Measurements from ENCODE around the gene IL17RC. TPM values are rescaled to one million over a fixed set of nuclear protein-coding genes. Genes with fewer than 3 reads are reported as not detected.
"Not testable (repeated sequence)": the region's sequence is repeated elsewhere in the genome, so short reads cannot be mapped to it uniquely, and the experiment has no call there.

IL17RC gene
- total and polyA plus RNA-seq, 2 donors from 2014 or later, result 27.5 to 31.5 TPM

DNA sequence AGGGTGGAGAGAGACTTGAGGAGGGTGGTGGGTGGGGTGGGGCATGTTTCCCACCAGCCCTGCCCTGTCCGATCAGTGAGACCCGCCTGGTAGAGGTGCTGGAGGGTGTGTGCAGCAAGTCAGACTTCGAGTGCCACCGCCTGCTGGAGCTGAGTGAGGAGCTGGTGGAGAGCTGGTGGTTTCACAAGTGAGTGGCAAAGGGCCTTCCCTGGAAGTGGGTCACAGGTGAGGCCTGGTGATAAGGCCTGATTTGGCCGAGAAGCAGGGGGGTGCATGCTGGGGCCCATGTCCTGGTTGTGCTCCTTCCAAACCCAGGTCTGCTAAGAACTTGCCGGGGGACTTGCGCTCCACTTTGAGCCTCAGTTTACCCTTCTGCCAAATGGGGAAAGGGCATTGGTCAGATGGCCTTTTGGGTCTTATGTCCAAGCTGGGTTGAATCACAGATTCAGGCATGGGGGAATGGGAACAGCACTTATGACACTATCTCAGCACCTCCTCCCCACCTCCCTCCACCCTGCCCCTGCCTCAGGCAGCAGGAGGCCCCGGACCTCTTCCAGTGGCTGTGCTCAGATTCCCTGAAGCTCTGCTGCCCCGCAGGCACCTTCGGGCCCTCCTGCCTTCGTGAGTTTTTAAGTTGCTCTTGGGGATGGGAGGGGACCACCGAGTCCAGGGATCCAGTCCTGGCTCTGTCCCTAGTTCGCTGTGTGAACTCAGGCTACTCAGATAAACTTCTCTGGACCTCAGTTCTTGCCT is 20.8 kb downstream of the IL17RC start:
- peaks cover 0 to 16% (median 5%) of the 10 kb centered on the region in 3 donors for H3K36me3 ChIP-seq (ENCODE audit: control insufficient read depth in 2 of 3, insufficient read depth in 3 of 3, low read length in 3 of 3)
- DNase-seq, result no peak
- no peak for TF ChIP-seq CTCF (IDR thresholded peaks at IDR 0.05; ENCODE audit: borderline replicate concordance, extremely low read depth, insufficient read depth)
- intact Hi-C loops (cut with DNase I), result no loop called here
- peaks cover 0 to 12% (median 0%) of the 10 kb centered on the region in 3 donors for H3K4me1 ChIP-seq (ENCODE audit: control insufficient read depth in 2 of 3, insufficient read depth in 2 of 3, low read depth in 1 of 3, low read length in 3 of 3)
- H3K27ac ChIP-seq (ENCODE audit: low read depth in 2 of 2, low read length in 2 of 2), result no peak overlapping the region
- H3K9me3 ChIP-seq (ENCODE audit: control insufficient read depth in 2 of 3, insufficient read depth in 1 of 3, low read length in 3 of 3), result no peaks in the 10 kb centered on the region
- H3K27me3 ChIP-seq (ENCODE audit: control insufficient read depth, insufficient read depth, low read length), result no peaks in the 10 kb centered on the region
- no peak overlapping the region for H3K9ac ChIP-seq (ENCODE audit: low read length in 3 of 3)
- FAIRE-seq, result no peak
- no peak overlapping the region for H3K4me3 ChIP-seq (ENCODE audit: low read length in 3 of 3)

DNA sequence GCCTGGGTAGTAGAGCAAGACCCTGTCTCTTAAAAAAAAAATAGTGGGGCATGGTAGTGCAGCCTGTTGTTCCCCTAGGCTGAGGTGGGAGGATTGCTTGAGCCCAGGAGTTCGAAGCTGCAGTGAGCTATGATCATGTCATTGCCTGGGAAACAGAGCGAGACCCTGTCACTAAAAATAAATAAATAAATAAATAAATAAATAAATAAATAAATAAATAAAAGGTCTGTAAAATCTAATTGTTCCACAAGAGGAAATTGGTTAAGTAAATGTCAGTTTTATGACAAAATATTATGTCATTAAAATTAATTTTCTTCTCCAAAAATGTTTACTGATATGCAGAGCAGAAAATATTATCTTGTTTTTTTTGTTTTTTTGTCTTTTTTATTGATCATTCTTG is 22.1 kb downstream of the IL17RC start:
- H3K4me1 ChIP-seq (ENCODE audit: control insufficient read depth in 2 of 3, insufficient read depth in 2 of 3, low read depth in 1 of 3, low read length in 3 of 3), result peaks cover 0 to 12% (median 0%) of the 10 kb centered on the region in 3 donors
- no peak for FAIRE-seq
- no peak overlapping the region for H3K9ac ChIP-seq (ENCODE audit: low read length in 3 of 3)
- intact Hi-C loops (cut with DNase I), result no loop called here
- H3K9me3 ChIP-seq (ENCODE audit: control insufficient read depth in 2 of 3, insufficient read depth in 1 of 3, low read length in 3 of 3), result no peaks in the 10 kb centered on the region
- no peak for TF ChIP-seq CTCF (IDR thresholded peaks at IDR 0.05; ENCODE audit: borderline replicate concordance, extremely low read depth, insufficient read depth)
- H3K27me3 ChIP-seq (ENCODE audit: control insufficient read depth, insufficient read depth, low read length), result no peaks in the 10 kb centered on the region
- DNase-seq, result no peak
- H3K27ac ChIP-seq (ENCODE audit: low read depth in 2 of 2, low read length in 2 of 2), result no peak overlapping the region
- H3K4me3 ChIP-seq (ENCODE audit: low read length in 3 of 3), result no peak overlapping the region
- H3K36me3 ChIP-seq (ENCODE audit: control insufficient read depth in 2 of 3, insufficient read depth in 3 of 3, low read length in 3 of 3), result peaks cover under 1 to 16% (median 5%) of the 10 kb centered on the region in 3 donors

GRCh38 chr3:9939906-9940305 is 23.0 kb downstream of the IL17RC start:
- not testable (repeated sequence) for FAIRE-seq, DNase-seq

GRCh38 chr3:9940746-9941145 is 23.8 kb downstream of the IL17RC start:
- TF ChIP-seq CTCF (IDR thresholded peaks at IDR 0.05; ENCODE audit: borderline replicate concordance, extremely low read depth, insufficient read depth), result no peak
- FAIRE-seq (no peak), DNase-seq (no peak)
- H3K36me3 ChIP-seq (ENCODE audit: control insufficient read depth in 2 of 3, insufficient read depth in 3 of 3, low read length in 3 of 3), result peaks cover 2 to 16% (median 8%) of the 10 kb centered on the region in 3 donors
- H3K27ac ChIP-seq (ENCODE audit: low read depth in 2 of 2, low read length in 2 of 2), result no peak overlapping the region
- H3K9me3 ChIP-seq (ENCODE audit: control insufficient read depth in 2 of 3, insufficient read depth in 1 of 3, low read length in 3 of 3), result no peaks in the 10 kb centered on the region
- no peaks in the 10 kb centered on the region for H3K27me3 ChIP-seq (ENCODE audit: control insufficient read depth, insufficient read depth, low read length)
- intact Hi-C loops (cut with DNase I), result no loop called here
- H3K9ac ChIP-seq (ENCODE audit: low read length in 3 of 3), result no peak overlapping the region
- no peak overlapping the region for H3K4me3 ChIP-seq (ENCODE audit: low read length in 3 of 3)
- no peaks in the 10 kb centered on the region for H3K4me1 ChIP-seq (ENCODE audit: control insufficient read depth in 2 of 3, insufficient read depth in 2 of 3, low read depth in 1 of 3, low read length in 3 of 3)

More at GRCh38 chr3:9939906-9940305, 23.0 kb downstream of the IL17RC start:
- H3K4me1 ChIP-seq (ENCODE audit: control insufficient read depth in 2 of 3, insufficient read depth in 2 of 3, low read depth in 1 of 3, low read length in 3 of 3); H3K9ac ChIP-seq (ENCODE audit: low read length in 3 of 3); intact Hi-C loops (cut with DNase I); H3K4me3 ChIP-seq (ENCODE audit: low read length in 3 of 3); H3K9me3 ChIP-seq (ENCODE audit: control insufficient read depth in 2 of 3, insufficient read depth in 1 of 3, low read length in 3 of 3); H3K27me3 ChIP-seq (ENCODE audit: control insufficient read depth, insufficient read depth, low read length); H3K27ac ChIP-seq (ENCODE audit: low read depth in 2 of 2, low read length in 2 of 2): not testable (repeated sequence)
- H3K36me3 ChIP-seq (ENCODE audit: control insufficient read depth in 2 of 3, insufficient read depth in 3 of 3, low read length in 3 of 3), result peaks cover 2 to 16% (median 8%) of the 10 kb centered on the region in 3 donors

All from kidney (tissue), 14 donors.